Non-pigmented ciliary epithelial cell (primary cell): ENCODE measurements around the gene RUNX1.

ENCODE experiments used
- DNase-seq: peaks from one replicate; pipeline ENCODE4 v3.0.0-alpha.2; 2010; ENCODE audit warnings: low read depth

Gene RUNX1

GRCh38 chr21:34782506-34783360, 266.4 kb downstream of the RUNX1 start:
- DNase-seq, result no peak

- no peak for DNase-seq
These were observed 267.6 kb downstream of the RUNX1 start for GRCh38 chr21:34781526-34781925.

- no peak for DNase-seq
These were observed 269.2 kb downstream of the RUNX1 start for GRCh38 chr21:34779860-34780259.

GRCh38 chr21:34775793-34776192, 273.3 kb downstream of the RUNX1 start:
- no peak for DNase-seq

GRCh38 chr21:34774750-34775149, 274.4 kb downstream of the RUNX1 start:
- DNase-seq, result no peak

- DNase-seq, result no peak
These were observed 277.5 kb downstream of the RUNX1 start for GRCh38 chr21:34771512-34772028.

GRCh38 chr21:34770576-34770975, 278.5 kb downstream of the RUNX1 start:
- no peak for DNase-seq

GRCh38 chr21:34768326-34768725, 280.8 kb downstream of the RUNX1 start:
- no peak for DNase-seq

- DNase-seq, result no peak
These were observed 282.2 kb downstream of the RUNX1 start for GRCh38 chr21:34766862-34767261.

- DNase-seq, result no peak
These were observed 283.5 kb downstream of the RUNX1 start for GRCh38 chr21:34765619-34766018.

- no peak for DNase-seq
These were observed 284.3 kb downstream of the RUNX1 start for GRCh38 chr21:34764715-34765284.

- no peak for DNase-seq
These were observed 286.3 kb downstream of the RUNX1 start for GRCh38 chr21:34762786-34763185.

GRCh38 chr21:34761758-34762330, 287.3 kb downstream of the RUNX1 start:
- no peak for DNase-seq

- DNase-seq, result no peak
These were observed 294.1 kb downstream of the RUNX1 start for GRCh38 chr21:34754690-34755647.

GRCh38 chr21:34748862-34749261, 300.2 kb downstream of the RUNX1 start:
- DNase-seq, result no peak

- DNase-seq, result peak; percentile 51
These were observed 303.4 kb downstream of the RUNX1 start for GRCh38 chr21:34745557-34746255.

GRCh38 chr21:34744801-34745200, 304.3 kb downstream of the RUNX1 start:
- no peak for DNase-seq

GRCh38 chr21:34743831-34744230, 305.3 kb downstream of the RUNX1 start:
- DNase-seq, result peak; percentile 8

- no peak for DNase-seq
These were observed 305.8 kb downstream of the RUNX1 start for GRCh38 chr21:34743285-34743684.

- no peak for DNase-seq
These were observed 308.9 kb downstream of the RUNX1 start for GRCh38 chr21:34740198-34740597.
